HG03039 (cell line): ENCODE results near the gene SMCO1.
"Not testable (repeated sequence)": the region's sequence is repeated elsewhere in the genome, so short reads cannot be mapped to it uniquely, and the experiment has no call there.

ENCODE experiments used
- ATAC-seq: cut with Tn5 transposase; IDR thresholded peaks from one replicate; pipeline ENCODE4 v1.9.1; 2021; ENCODE audit warnings: mild to moderate bottlenecking, moderate library complexity; ENCODE audit not compliant: unreplicated experiment

SMCO1 gene

GRCh38 chr3:196496183-196496582 is 19.0 kb downstream of the SMCO1 start:
- no peak for ATAC-seq

GRCh38 chr3:196493292-196493691 is 21.9 kb downstream of the SMCO1 start:
- ATAC-seq, result no peak

- no peak for ATAC-seq
These were observed 23.1 kb downstream of the SMCO1 start for GRCh38 chr3:196492080-196492479.

GRCh38 chr3:196489747-196490146 is 25.4 kb downstream of the SMCO1 start:
- ATAC-seq, result no peak

DNA sequence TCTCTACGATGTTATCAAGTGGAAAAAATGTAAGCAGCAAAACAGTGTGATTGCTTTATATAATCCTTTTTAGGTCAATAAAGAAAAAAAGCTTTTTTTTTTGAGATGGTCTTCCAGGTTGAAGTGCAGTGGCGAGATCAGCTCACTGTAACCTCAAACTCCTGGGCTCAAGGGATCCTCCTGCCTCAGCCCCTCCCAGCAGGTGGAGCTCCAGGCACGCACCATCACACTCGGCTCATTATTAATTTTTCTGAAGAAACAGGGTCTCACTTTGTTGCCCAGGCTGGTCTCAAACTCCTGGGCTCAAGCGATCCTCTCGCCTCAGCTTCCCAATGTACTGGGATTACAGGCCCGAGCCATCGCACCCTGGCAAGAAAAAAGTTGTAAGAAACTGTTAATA is 28.9 kb downstream of the SMCO1 start:
- no peak for ATAC-seq

DNA sequence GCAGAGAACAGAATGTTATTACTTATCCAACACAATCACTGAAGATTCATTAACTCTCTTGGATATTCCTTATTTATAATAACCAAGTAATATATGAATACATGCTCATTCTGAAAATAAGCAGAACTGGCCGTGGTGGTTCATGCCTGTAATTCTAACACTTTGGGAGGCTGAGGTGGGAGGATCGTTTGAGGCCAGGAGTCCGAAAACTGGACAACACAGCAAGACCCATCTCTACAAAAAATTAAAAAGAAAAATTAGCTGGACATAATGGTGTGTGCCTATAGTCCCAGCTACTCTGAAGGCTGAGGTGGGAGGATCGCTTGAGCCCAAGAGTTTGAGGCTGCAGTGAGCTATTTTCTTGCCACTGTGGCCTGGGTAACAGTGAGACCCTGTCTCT is 37.5 kb downstream of the SMCO1 start:
- ATAC-seq, result no peak

DNA sequence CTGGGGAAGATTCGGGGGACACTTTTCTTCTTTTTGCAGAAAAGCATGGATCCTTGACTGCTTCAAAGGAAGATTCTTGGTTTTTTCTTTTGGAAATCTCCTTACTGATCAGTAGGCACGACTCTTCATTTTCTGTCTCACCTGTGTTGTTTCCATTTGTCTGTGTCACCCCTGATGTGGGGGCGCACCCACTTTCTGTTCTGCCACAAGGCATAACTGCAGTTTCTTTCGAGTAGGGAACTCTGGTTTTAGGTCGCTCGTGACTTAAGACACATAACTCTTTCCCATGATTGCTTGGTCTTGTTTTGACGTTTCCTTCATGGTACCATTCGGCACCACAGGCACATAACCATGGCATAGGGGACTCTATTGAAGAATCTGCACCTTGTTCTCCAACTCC is 42.9 kb downstream of the SMCO1 start:
- no peak for ATAC-seq

- no peak for ATAC-seq
These were observed 43.6 kb downstream of the SMCO1 start for GRCh38 chr3:196471551-196471950.

DNA sequence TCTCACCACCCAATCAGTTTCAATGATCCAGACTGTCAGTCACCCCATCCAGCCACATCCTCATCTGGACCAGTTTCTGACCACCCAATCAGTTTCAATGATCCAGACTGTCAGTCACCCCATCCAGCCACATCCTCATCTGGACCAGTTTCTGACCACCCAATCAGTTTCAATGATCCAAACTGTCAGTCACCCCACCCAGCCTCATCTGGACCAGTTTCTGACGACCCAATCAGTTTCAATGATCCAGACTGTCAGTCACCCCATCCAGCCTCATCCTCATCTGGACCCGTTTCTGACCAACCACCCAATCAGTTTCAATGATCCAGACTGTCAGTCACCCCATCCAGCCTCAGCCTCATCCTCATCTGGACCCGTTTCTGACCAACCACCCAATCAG is 45.0 kb downstream of the SMCO1 start:
- ATAC-seq, result not testable (repeated sequence)

DNA sequence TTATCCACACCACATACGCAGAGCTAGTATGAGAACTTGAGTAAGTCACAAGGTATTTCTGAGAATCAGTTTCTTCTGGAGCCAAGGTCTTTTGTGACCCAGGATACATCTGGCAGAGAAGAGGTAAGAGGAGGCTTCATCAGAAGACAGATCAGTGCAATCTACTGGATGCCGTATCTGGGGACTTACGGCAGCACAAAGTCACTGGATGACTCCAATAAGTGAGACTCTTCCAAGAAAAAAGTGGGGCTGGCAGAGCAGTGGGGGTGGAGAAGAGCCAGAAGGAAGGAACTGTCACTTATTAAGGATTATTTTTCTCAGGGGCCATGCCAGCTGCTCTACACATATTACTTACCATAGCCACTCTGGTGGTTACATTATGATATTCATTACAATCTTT is 51.3 kb downstream of the SMCO1 start:
- ATAC-seq, result no peak

GRCh38 chr3:196463478-196463756 is 51.7 kb downstream of the SMCO1 start:
- ATAC-seq, result no peak

DNA sequence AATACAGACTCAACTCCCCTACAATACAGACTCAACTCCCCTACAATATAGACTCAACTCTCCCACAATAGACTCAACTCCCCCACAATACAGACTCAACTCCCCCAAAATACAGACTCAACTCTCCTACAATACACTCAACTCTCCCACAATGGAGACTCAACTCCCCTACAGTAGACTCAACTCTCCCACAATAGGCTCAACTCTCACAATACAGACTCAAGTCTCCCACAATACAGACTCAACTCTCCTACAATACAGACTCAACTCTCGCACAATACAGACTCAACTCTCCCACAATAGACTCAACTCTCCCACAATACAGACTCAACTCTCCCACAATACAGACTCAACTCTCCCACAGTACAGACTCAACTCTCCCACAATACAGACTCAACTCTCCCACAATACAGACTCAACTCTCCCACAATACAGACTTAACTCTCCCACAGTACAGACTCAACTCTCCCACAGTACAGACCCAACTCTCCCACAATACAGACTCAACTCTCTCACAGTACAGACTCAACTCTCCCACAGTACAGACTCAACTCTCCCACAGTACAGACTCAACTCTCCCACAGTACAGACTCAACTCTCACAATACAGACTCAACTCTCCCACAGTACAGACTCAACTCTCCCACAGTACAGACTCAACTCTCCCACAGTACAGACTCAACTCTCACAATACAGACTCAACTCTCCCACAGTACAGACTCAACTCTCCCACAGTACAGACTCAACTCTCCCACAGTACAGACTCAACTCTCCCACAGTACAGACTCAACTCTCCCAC is 52.3 kb downstream of the SMCO1 start:
- not testable (repeated sequence) for ATAC-seq

DNA sequence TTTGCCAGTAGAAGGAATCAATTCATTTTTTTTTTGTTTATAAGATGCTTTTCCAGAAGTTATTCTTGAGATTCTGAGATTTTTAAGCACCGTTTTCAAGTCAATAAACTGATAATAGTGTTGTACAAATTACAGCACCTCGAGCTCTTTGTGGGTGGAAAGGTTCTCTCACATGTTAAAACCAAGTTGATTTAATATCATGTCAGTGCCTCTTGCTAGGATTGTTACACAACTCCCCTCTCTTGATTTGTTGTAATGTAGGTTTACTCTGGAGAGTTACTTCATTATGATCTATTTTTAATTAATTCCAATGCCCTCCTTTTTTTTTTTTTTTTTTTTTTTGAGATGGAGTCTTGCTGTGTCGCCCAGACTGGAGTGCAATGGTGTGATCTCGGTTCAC is 57.1 kb downstream of the SMCO1 start:
- no peak for ATAC-seq

- not testable (repeated sequence) for ATAC-seq
These were observed 57.7 kb downstream of the SMCO1 start for GRCh38 chr3:196457470-196457869.
